ENCODE measurements around the gene TMCO1. TPM values are rescaled to one million over a fixed set of nuclear protein-coding genes. Genes with fewer than 3 reads are reported as not detected.
"Not testable (repeated sequence)": the region's sequence is repeated elsewhere in the genome, so short reads cannot be mapped to it uniquely, and the experiment has no call there.

Gene TMCO1
- polyA plus RNA-seq, 2 of the 4 experiments (the other 2 are of a cell fraction): 154 to 220 TPM

DNA sequence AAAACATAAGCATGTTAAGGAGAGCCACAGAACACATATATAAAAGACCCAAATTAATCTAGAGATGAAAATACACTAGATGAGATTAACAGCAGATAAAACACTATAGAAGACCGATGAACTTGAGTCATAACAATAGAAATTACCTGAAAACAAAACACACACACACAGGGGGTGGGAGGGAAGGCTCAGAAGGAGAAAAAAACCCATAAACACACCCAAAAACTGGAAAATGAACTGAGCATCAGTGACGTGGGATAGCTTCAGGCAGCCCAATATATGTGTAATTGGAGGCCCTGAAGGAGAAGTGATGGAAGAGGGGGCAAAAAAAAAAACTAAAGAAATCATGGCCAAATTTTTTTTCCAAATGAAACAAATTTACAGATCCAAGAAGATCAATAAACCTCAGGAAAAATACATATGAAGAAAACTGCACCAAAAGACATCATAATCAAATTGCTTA is 81.7 kb downstream of the TMCO1 start:
- FAIRE-seq (no peak), ATAC-seq (no peak)
- POLR2A ChIA-PET: no interaction called here

DNA sequence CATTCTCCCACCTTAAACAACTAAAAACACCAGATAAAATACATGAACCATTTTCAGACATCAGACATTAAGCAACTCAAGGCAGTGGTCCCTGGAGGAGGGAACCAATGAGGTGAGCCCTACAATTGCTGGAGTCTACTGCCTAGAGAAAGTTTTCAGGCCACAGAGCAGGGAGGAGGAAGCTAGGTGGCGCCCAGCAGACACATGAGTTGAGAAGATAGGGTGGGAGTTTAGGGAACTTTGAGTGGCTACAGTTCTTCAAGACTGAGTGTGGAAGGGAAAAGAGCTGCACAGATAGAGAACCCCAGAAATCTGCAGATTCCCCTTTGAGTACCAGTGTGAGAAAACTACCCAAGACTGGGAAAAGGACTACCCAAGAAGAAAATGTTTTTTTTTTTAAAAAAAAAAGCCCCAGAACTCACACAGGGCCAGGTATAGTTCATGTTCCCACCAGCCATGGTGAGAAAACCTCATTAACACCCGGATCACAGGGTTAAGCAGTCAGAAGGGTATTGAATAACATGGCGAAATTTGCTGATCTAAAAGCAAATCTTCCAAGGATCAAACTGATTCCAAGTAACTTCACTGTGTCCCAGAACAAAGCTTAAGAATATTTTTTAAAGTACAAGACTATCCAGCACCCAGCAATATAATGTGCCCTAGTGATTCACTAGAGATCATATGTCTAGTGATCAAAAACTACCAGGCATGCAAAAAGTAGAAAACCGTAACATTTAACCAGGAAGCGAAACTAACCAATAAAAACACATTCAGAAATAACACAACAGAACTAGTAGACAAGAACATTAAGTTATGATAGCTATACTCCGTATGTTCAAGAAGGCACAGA is 82.3 kb downstream of the TMCO1 start:
- Histone ChIP-seq H3K4me3 (no peak overlapping the region), H3K4me1 (no peaks in the 10 kb centered on the region), H3K4me2 (no peak overlapping the region), H3K9me3 (0 out of 3 replicates have a peak, but pooled peaks cover 9% of the 10 kb centered on the region), H3K27ac (no peak overlapping the region)
- ChIA-PET POLR2A (no interaction called here), CTCF (interaction anchor here (1.1 to 1.4 kb wide), 4 partner anchors 11 to 86 kb away, joined by 3 to 5 read pairs (median 4); partner anchors contain the start of gene ALDH9A1)
- 77% methylated on average over 6 of the region's 6 CpGs for WGBS (ENCODE audit: missing lambda C conversion rate)
- DNase-seq (ENCODE audit: low read depth in 1 of 2, low spot score in 1 of 2): no peak
- ATAC-seq: no peak; a peak in 1 of 6 replicates
- FAIRE-seq: no peak
- TF ChIP-seq, protein P1, sequence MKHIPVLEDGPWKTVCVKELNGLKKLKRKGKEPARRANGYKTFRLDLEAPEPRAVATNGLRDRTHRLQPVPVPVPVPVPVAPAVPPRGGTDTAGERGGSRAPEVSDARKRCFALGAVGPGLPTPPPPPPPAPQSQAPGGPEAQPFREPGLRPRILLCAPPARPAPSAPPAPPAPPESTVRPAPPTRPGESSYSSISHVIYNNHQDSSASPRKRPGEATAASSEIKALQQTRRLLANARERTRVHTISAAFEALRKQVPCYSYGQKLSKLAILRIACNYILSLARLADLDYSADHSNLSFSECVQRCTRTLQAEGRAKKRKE (CRISPR knock-in tag; IDR thresholded peaks at IDR 0.05; ENCODE audit: low read depth): no peak
- TF ChIP-seq RAD21 (conservative IDR thresholded peaks at IDR 0.05 in 1 of 2, IDR thresholded peaks at IDR 0.05 in 1 of 2): 0 out of 5 replicates have a peak, but pooled peaks of 1 of the 2 experiments have one; percentile 6

More for the DNA sequence above, 81.7 kb downstream of the TMCO1 start:
- DNase-seq (ENCODE audit: low read depth in 1 of 2, low spot score in 1 of 2): no peak
- CTCF ChIA-PET: interaction anchor here (1.2 to 1.3 kb wide), 2 partner anchors 10 to 87 kb away, joined by 3 to 5 read pairs; no protein-coding TSS in a partner anchor
- TF ChIP-seq ZC3H11A (IDR thresholded peaks at IDR 0.05) (no peak), HOXB5 (CRISPR knock-in tag; IDR thresholded peaks at IDR 0.05) (no peak), RARB (CRISPR knock-in tag; IDR thresholded peaks at IDR 0.05) (no peak), ZSCAN20 (CRISPR knock-in tag; IDR thresholded peaks at IDR 0.05) (no peak), HOXB13 (CRISPR knock-in tag; IDR thresholded peaks at IDR 0.05; ENCODE audit: low read depth) (no peak)
- WGBS (ENCODE audit: missing lambda C conversion rate): 86% methylated on average over 2 of the region's 2 CpGs
- Histone ChIP-seq H3K4me2 (no peak overlapping the region), H3K9me3 (0 out of 3 replicates have a peak, but pooled peaks cover 9% of the 10 kb centered on the region), H3K27ac (no peak overlapping the region), H3K4me1 (no peaks in the 10 kb centered on the region), H3K4me3 (no peak overlapping the region)

DNA sequence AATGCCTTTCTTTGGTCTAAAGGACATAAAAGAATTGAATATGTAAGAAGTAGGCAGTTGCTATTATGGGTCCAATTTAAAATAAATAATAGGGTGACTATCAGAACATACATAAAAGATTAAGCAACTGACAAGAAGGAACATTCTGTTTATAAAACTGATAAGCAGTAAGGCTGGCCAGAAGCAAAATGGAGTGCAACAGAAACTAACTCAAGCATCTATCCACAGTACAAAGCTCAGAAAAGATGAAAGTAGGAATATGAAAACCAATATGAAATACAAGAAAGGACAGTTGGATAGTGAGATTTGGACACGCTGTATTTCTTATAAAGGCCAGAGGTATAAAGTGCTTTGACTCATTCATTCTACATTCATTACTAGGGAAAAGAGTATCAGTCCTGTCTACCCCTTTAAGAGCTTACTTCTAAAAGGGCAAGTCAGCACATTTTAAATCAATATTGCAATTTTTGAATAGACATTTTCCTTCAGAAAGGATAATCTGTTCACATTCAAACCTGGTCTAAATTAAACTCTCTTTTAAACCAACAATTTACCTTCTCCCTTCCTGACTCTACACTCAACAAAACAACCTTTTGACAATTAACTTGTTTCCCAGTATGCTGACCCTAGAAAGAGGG is 84.7 kb downstream of the TMCO1 start:
- 0 out of 3 replicates have a peak, but pooled peaks cover 9% of the 10 kb centered on the region for H3K9me3 ChIP-seq
- no peak for FAIRE-seq
- TF ChIP-seq RFX5 (IDR thresholded peaks at IDR 0.05): no peak
- TF ChIP-seq MAFK (IDR thresholded peaks at IDR 0.05; ENCODE audit: partially characterized antibody): peak; percentile 89
- TF ChIP-seq, protein P2, sequence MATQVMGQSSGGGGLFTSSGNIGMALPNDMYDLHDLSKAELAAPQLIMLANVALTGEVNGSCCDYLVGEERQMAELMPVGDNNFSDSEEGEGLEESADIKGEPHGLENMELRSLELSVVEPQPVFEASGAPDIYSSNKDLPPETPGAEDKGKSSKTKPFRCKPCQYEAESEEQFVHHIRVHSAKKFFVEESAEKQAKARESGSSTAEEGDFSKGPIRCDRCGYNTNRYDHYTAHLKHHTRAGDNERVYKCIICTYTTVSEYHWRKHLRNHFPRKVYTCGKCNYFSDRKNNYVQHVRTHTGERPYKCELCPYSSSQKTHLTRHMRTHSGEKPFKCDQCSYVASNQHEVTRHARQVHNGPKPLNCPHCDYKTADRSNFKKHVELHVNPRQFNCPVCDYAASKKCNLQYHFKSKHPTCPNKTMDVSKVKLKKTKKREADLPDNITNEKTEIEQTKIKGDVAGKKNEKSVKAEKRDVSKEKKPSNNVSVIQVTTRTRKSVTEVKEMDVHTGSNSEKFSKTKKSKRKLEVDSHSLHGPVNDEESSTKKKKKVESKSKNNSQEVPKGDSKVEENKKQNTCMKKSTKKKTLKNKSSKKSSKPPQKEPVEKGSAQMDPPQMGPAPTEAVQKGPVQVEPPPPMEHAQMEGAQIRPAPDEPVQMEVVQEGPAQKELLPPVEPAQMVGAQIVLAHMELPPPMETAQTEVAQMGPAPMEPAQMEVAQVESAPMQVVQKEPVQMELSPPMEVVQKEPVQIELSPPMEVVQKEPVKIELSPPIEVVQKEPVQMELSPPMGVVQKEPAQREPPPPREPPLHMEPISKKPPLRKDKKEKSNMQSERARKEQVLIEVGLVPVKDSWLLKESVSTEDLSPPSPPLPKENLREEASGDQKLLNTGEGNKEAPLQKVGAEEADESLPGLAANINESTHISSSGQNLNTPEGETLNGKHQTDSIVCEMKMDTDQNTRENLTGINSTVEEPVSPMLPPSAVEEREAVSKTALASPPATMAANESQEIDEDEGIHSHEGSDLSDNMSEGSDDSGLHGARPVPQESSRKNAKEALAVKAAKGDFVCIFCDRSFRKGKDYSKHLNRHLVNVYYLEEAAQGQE (IDR thresholded peaks at IDR 0.05): no peak
- TF ChIP-seq ZC3H11A (IDR thresholded peaks at IDR 0.05): no peak
- ChIA-PET CTCF (interaction anchor here (1.0 to 1.4 kb wide), 3 partner anchors 14 to 231 kb away, joined by 3 to 4 read pairs (median 3); partner anchors contain the start of gene ALDH9A1), POLR2A (no interaction called here)
- DNase-seq (ENCODE audit: low read depth in 1 of 2, low spot score in 1 of 2): no peak
- no peak overlapping the region for H3K4me3 ChIP-seq
- H3K27ac ChIP-seq: no peak overlapping the region
- 0% methylated on average over 1 of the region's 1 CpG for WGBS (ENCODE audit: missing lambda C conversion rate)
- ATAC-seq: no peak
- H3K4me2 ChIP-seq: no peak overlapping the region
- H3K4me1 ChIP-seq: no peaks in the 10 kb centered on the region

DNA sequence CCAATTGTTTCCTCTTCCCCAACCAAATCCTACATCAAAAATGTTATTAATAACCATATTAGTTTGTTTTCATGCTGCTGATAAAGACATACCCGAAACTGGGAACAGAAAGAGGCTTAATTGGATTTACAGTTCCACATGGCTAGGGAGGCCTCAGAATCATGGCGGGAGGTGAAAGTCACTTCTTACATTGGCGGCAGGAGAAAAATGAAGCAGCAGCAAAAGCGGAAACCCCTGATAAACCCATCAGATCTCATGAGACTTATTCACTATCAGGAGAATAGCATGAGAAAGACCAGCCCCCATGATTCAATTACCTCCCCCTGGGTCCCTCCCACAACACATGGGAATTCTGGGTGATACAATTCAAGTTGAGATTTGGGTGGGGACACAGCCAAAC is 87.9 kb downstream of the TMCO1 start:
- H3K27ac ChIP-seq; H3K4me3 ChIP-seq; ATAC-seq; H3K4me1 ChIP-seq; POLR2A ChIA-PET; CTCF ChIA-PET; H3K4me2 ChIP-seq; H3K9me3 ChIP-seq; DNase-seq (ENCODE audit: low read depth in 1 of 2, low spot score in 1 of 2); FAIRE-seq: not testable (repeated sequence)
- WGBS (ENCODE audit: missing lambda C conversion rate): 96% methylated on average over 4 of the region's 4 CpGs

Data from A549 (cell line).